ENCODE data around the gene CNTRL.
"Not testable (repeated sequence)": the region's sequence is repeated elsewhere in the genome, so short reads cannot be mapped to it uniquely, and the experiment has no call there.

Gene CNTRL

DNA sequence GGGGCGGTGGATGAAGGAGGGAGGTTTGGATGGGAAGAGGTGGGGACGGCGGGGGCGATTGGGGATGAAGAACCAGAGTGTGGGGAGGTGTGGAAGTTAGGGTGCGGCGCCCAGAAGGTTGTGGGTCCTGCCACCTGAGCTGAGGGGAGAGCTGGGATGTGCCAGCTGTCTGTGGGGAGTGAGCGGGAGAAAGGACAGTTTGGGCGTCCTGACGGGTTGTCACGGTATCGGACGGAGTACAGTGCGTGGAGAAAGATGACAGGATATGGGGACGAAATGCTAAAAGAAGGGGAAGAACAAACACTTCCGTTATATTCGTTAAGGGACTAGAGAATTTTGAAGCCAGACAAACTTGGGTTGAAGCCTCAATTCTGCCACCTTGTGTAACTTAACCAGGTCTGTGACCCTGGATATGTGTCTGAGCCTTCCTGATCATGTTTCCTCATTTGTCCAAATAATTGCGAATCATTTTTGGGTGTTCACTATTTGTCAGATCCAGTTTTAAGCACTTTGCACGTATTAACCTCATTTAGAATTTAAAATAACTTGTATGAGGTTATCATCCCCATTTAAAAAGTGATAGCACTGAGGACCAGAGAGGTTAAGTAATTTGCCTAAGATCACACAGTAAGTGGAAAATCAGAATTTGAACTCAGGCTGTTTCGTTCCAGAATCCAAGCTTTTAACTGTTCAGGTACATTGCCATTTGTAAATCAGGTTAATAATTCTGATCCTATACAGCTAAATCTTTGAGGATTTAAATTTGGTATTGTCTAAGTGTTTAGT lies 689 bp downstream of the CNTRL start:
- Histone ChIP-seq H3K4me2 (ENCODE audit: low read length) (peak overlapping the region; percentile 73), H2AFZ (peak overlapping the region; percentile 95), H3K4me3 (ENCODE audit: low read depth, low read length) (peak overlapping the region; percentile 81)

DNA sequence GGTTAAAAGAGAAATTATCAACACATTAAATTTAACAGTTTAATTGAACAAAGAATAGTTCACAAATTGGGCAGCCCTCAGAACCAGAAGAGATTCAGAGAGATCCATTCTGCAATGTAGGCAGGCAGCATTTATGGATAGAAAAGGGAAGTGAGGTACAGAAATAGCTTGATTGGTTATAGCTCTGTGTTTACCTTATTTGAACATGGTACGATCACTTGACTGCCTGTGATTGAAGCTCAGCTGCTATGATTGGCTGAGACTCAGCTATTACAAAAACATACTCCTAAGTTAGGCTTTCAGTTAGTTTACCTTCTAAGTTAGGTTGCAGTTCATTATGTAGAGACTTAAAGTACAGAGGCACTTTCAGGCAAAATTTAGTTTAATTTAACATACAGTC lies 7.3 kb downstream of the CNTRL start:
- Histone ChIP-seq H3K4me1 (no peaks in the 10 kb centered on the region), H2AFZ (no peak overlapping the region), H3K79me2 (no peaks in the 10 kb centered on the region), H3K36me3 (ENCODE audit: control insufficient read depth, insufficient read depth, low read length) (no peaks in the 10 kb centered on the region), H3K4me2 (ENCODE audit: low read length) (no peak overlapping the region), H3K9me3 (ENCODE audit: control insufficient read depth, low read length) (no peaks in the 10 kb centered on the region), H3K27me3 (ENCODE audit: control insufficient read depth, insufficient read depth, low read length) (no peaks in the 10 kb centered on the region), H3K4me3 (ENCODE audit: low read depth, low read length) (no peak overlapping the region), H3K9ac (no peak overlapping the region), H3K27ac (no peak overlapping the region)
- TF ChIP-seq, protein P1, sequence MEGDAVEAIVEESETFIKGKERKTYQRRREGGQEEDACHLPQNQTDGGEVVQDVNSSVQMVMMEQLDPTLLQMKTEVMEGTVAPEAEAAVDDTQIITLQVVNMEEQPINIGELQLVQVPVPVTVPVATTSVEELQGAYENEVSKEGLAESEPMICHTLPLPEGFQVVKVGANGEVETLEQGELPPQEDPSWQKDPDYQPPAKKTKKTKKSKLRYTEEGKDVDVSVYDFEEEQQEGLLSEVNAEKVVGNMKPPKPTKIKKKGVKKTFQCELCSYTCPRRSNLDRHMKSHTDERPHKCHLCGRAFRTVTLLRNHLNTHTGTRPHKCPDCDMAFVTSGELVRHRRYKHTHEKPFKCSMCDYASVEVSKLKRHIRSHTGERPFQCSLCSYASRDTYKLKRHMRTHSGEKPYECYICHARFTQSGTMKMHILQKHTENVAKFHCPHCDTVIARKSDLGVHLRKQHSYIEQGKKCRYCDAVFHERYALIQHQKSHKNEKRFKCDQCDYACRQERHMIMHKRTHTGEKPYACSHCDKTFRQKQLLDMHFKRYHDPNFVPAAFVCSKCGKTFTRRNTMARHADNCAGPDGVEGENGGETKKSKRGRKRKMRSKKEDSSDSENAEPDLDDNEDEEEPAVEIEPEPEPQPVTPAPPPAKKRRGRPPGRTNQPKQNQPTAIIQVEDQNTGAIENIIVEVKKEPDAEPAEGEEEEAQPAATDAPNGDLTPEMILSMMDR (IDR thresholded peaks at IDR 0.05): no peak

More for the DNA sequence above, 689 bp downstream of the CNTRL start:
- Histone ChIP-seq H3K79me2 (no peaks in the 10 kb centered on the region), H3K27ac (peak overlapping the region; percentile 90), H3K27me3 (ENCODE audit: control insufficient read depth, insufficient read depth, low read length) (no peaks in the 10 kb centered on the region), H3K9me3 (ENCODE audit: control insufficient read depth, low read length) (no peaks in the 10 kb centered on the region), H3K9ac (peak overlapping the region; percentile 61), H3K4me1 (no peaks in the 10 kb centered on the region), H3K36me3 (ENCODE audit: control insufficient read depth, insufficient read depth, low read length) (no peaks in the 10 kb centered on the region)
- TF ChIP-seq, protein P1 (IDR thresholded peaks at IDR 0.05): no peak

DNA sequence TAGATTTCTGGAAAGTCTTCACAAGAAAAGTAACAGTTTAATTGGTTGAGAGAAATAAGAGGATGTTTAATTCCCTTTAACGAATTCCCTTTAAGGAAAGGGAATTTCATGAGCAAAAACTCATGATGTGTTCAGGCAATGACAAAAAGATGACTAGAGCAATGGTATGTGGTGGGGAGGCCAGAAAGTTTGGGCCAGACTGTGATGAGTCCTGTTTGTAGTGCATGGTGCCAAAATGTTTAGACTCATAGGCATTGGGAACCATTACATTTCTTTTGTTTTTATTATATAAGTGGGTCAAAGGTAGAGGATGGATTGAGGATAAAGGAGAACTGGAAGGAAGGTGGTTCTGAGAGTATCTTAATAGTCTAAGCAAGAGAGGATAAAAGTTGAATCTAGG lies 10.9 kb downstream of the CNTRL start:
- H2AFZ ChIP-seq: no peak overlapping the region
- TF ChIP-seq, protein P1 (IDR thresholded peaks at IDR 0.05): no peak
- H3K27me3 ChIP-seq (ENCODE audit: control insufficient read depth, insufficient read depth, low read length): no peaks in the 10 kb centered on the region
- no peak overlapping the region for H3K4me2 ChIP-seq (ENCODE audit: low read length)
- H3K27ac ChIP-seq: no peak overlapping the region
- H3K79me2 ChIP-seq: no peaks in the 10 kb centered on the region
- H3K4me1 ChIP-seq: no peaks in the 10 kb centered on the region
- no peaks in the 10 kb centered on the region for H3K36me3 ChIP-seq (ENCODE audit: control insufficient read depth, insufficient read depth, low read length)
- no peak overlapping the region for H3K9ac ChIP-seq
- no peaks in the 10 kb centered on the region for H3K9me3 ChIP-seq (ENCODE audit: control insufficient read depth, low read length)
- no peak overlapping the region for H3K4me3 ChIP-seq (ENCODE audit: low read depth, low read length)

DNA sequence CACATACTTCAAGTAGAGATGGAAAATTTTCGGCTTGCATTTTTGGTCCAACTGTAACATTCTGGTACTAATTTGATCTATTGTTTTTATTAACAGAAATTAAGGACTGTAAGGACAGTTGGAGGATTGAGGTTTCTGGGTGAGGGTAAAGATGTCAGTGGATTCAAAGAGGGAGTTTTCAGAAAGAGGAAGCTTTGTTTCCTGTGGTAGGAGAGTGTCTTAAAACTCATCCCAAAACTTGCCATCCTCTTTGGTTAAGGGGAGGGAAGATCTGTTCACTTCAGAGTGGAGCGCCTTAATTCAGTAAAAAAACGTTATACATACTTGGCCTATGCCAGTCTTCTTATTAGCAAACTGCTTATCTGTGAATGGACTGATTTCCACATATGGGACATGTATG lies 13.8 kb downstream of the CNTRL start:
- Histone ChIP-seq H3K4me2 (ENCODE audit: low read length) (no peak overlapping the region), H3K9ac (no peak overlapping the region), H3K4me1 (no peaks in the 10 kb centered on the region), H3K27ac (no peak overlapping the region), H3K79me2 (no peaks in the 10 kb centered on the region), H3K4me3 (ENCODE audit: low read depth, low read length) (no peak overlapping the region), H2AFZ (no peak overlapping the region), H3K9me3 (ENCODE audit: control insufficient read depth, low read length) (no peaks in the 10 kb centered on the region), H3K27me3 (ENCODE audit: control insufficient read depth, insufficient read depth, low read length) (no peaks in the 10 kb centered on the region), H3K36me3 (ENCODE audit: control insufficient read depth, insufficient read depth, low read length) (no peaks in the 10 kb centered on the region)
- TF ChIP-seq, protein P1 (IDR thresholded peaks at IDR 0.05): no peak

DNA sequence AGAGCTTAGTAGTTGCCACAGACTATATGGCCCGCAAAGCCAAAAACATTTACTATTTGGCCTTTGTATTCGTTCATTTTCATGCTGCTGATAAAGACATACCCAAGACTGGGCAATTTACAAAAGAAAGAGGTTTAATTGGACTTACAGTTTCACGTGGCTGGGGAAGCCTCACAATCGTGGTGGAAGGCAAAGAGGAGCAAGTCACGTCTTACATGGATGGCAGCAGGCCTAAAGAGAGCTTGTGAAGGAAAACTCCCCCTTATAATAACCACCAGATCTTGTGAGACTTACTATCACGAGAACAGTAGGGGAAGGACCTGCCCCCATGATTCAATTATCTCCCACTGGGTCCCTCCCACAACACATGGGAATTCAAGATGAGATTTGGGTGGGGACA lies 16.0 kb downstream of the CNTRL start:
- H3K4me3 ChIP-seq (ENCODE audit: low read depth, low read length); H3K4me1 ChIP-seq; H3K36me3 ChIP-seq (ENCODE audit: control insufficient read depth, insufficient read depth, low read length); H3K27me3 ChIP-seq (ENCODE audit: control insufficient read depth, insufficient read depth, low read length); H3K9me3 ChIP-seq (ENCODE audit: control insufficient read depth, low read length); H3K79me2 ChIP-seq; H2AFZ ChIP-seq; H3K27ac ChIP-seq; H3K9ac ChIP-seq; H3K4me2 ChIP-seq (ENCODE audit: low read length): not testable (repeated sequence)

All from parathyroid adenoma (tissue), 2 donors.